ENCODE measurements around the gene SYT7. TPM values are rescaled to one million over a fixed set of nuclear protein-coding genes. Genes with fewer than 3 reads are reported as not detected.

SYT7 gene
- total RNA-seq, 1 donor from 2014 or later, result 93.6 TPM

GRCh38 chr11:61514050-61514917 is 66.6 kb downstream of the SYT7 start:
- Mint-ChIP-seq H3K27me3 (ENCODE audit: unreplicated experiment) (peaks cover 12% of the 10 kb centered on the region), H3K27ac (ENCODE audit: unreplicated experiment) (peak overlapping the region; percentile 40), H3K4me3 (ENCODE audit: unreplicated experiment) (peak overlapping the region; percentile 76), H3K36me3 (ENCODE audit: unreplicated experiment) (peaks cover 3% of the 10 kb centered on the region), H3K9me3 (ENCODE audit: unreplicated experiment) (peaks cover 14% of the 10 kb centered on the region), H3K4me1 (ENCODE audit: low read depth, unreplicated experiment) (peaks cover 39% of the 10 kb centered on the region)
- no peak for TF ChIP-seq CTCF (IDR thresholded peaks at IDR 0.05; ENCODE audit: partially characterized antibody, unreplicated experiment)
- no peak for DNase-seq

- peaks cover 10% of the 10 kb centered on the region for H3K27me3 Mint-ChIP-seq (ENCODE audit: unreplicated experiment)
- H3K4me1 Mint-ChIP-seq (ENCODE audit: low read depth, unreplicated experiment), result peaks cover 39% of the 10 kb centered on the region
- H3K4me3 Mint-ChIP-seq (ENCODE audit: unreplicated experiment), result peak overlapping the region; percentile 76
- DNase-seq, result no peak
- peak overlapping the region; percentile 64 for H3K27ac Mint-ChIP-seq (ENCODE audit: unreplicated experiment)
- no peaks in the 10 kb centered on the region for H3K36me3 Mint-ChIP-seq (ENCODE audit: unreplicated experiment)
- no peak for TF ChIP-seq CTCF (IDR thresholded peaks at IDR 0.05; ENCODE audit: partially characterized antibody, unreplicated experiment)
- H3K9me3 Mint-ChIP-seq (ENCODE audit: unreplicated experiment), result peaks cover 14% of the 10 kb centered on the region
Observed at GRCh38 chr11:61513143-61513765, 67.6 kb downstream of the SYT7 start.

GRCh38 chr11:61512435-61512834 is 68.4 kb downstream of the SYT7 start:
- Mint-ChIP-seq H3K27ac (ENCODE audit: unreplicated experiment) (no peak overlapping the region), H3K27me3 (ENCODE audit: unreplicated experiment) (peaks cover 16% of the 10 kb centered on the region), H3K4me3 (ENCODE audit: unreplicated experiment) (peak overlapping the region; percentile 25), H3K4me1 (ENCODE audit: low read depth, unreplicated experiment) (peaks cover 42% of the 10 kb centered on the region), H3K36me3 (ENCODE audit: unreplicated experiment) (no peaks in the 10 kb centered on the region), H3K9me3 (ENCODE audit: unreplicated experiment) (peaks cover 19% of the 10 kb centered on the region)
- TF ChIP-seq CTCF (IDR thresholded peaks at IDR 0.05; ENCODE audit: partially characterized antibody, unreplicated experiment), result no peak
- DNase-seq, result no peak

GRCh38 chr11:61511383-61511782 is 69.5 kb downstream of the SYT7 start:
- Mint-ChIP-seq H3K9me3 (ENCODE audit: unreplicated experiment) (peaks cover 20% of the 10 kb centered on the region), H3K4me3 (ENCODE audit: unreplicated experiment) (peak overlapping the region; percentile 77), H3K36me3 (ENCODE audit: unreplicated experiment) (no peaks in the 10 kb centered on the region), H3K4me1 (ENCODE audit: low read depth, unreplicated experiment) (peaks cover 35% of the 10 kb centered on the region), H3K27ac (ENCODE audit: unreplicated experiment) (peak overlapping the region; percentile 57), H3K27me3 (ENCODE audit: unreplicated experiment) (peaks cover 12% of the 10 kb centered on the region)
- DNase-seq, result no peak
- TF ChIP-seq CTCF (IDR thresholded peaks at IDR 0.05; ENCODE audit: partially characterized antibody, unreplicated experiment), result no peak

DNA sequence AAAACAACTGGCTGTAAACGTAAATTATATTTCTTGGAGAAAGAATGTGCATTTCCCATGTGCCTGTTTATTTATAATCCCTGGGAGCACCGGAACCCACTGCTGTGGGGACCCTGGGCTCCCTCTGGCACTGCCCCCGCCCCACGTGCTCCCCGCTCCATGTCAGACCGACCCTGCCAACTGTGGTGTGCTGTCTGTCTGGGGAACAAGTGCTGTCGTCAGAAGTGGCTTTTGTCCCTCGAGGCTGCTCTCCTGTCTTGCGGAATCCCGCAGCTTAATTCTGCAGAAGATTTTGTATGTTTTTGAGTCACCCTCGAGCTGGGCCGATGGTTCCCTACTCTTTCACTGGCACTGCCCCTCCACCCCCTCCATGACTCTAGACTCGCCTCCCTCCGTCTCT is 69.9 kb downstream of the SYT7 start:
- DNase-seq, result no peak
- H3K9me3 Mint-ChIP-seq (ENCODE audit: unreplicated experiment), result peaks cover 20% of the 10 kb centered on the region
- H3K4me1 Mint-ChIP-seq (ENCODE audit: low read depth, unreplicated experiment), result peaks cover 35% of the 10 kb centered on the region
- H3K36me3 Mint-ChIP-seq (ENCODE audit: unreplicated experiment), result no peaks in the 10 kb centered on the region
- peak overlapping the region; percentile 57 for H3K27ac Mint-ChIP-seq (ENCODE audit: unreplicated experiment)
- peak overlapping the region; percentile 77 for H3K4me3 Mint-ChIP-seq (ENCODE audit: unreplicated experiment)
- peaks cover 12% of the 10 kb centered on the region for H3K27me3 Mint-ChIP-seq (ENCODE audit: unreplicated experiment)
- no peak for TF ChIP-seq CTCF (IDR thresholded peaks at IDR 0.05; ENCODE audit: partially characterized antibody, unreplicated experiment)

All from glutamatergic neuron (in vitro differentiated cells).